Measurements from ENCODE around the gene DCDC2B. TPM values are rescaled to one million over a fixed set of nuclear protein-coding genes. Genes with fewer than 3 reads are reported as not detected.

Gene DCDC2B
- total and polyA plus RNA-seq, 2 of the 13 experiments (the other 11 are each of a cell fraction or from before 2014, with no cell fraction given) = not detected

- DNase-seq (ENCODE audit: low spot score) (no peak), FAIRE-seq (no peak), ATAC-seq (no peak)
- H3K27ac ChIP-seq (ENCODE audit: extremely low read length, insufficient read depth, low read length) = peak overlapping the region; percentile 24
- intact Hi-C loops (cut with micrococcal nuclease; ENCODE audit: unreplicated experiment) (no loop called here), in situ Hi-C loops (cut with HindIII; ENCODE audit: extremely low pct_ligation_motif_present, low pct_unique_long_range_greater_than_20kb) (no loop called here)
- H4K20me1 ChIP-seq (ENCODE audit: insufficient read depth, low read length) = no peaks in the 10 kb centered on the region; the same call in 1 of the 2 replicates
- CTCF ChIA-PET (ENCODE audit: low intra/inter-chr PET ratio, low total read pairs) = no interaction called here
- peak overlapping the region; percentile 91 for H3K4me2 ChIP-seq (ENCODE audit: low read depth, low read length)
- POLR2A ChIA-PET = interaction anchor here (0.9 to 1.4 kb wide), 2 partner anchors 27 to 99 kb away, joined by 4 to 7 read pairs; no protein-coding TSS in a partner anchor
- H3K9ac ChIP-seq (ENCODE audit: insufficient read depth, low read depth, low read length) = peak overlapping the region; percentile 91; the same call in 1 of the 2 replicates
- TF ChIP-seq CTCF (CRISPR knock-in tag; IDR thresholded peaks at IDR 0.05) = peak; percentile 45; the same call in 1 of the 2 replicates
- peak; percentile 34 for TF ChIP-seq STAG1 (CRISPR knock-in tag; IDR thresholded peaks at IDR 0.05)
- no peak for TF ChIP-seq ZNF468 (CRISPR knock-in tag; IDR thresholded peaks at IDR 0.05)
- TF ChIP-seq ADNP (CRISPR knock-in tag; IDR thresholded peaks at IDR 0.05) = no peak
- no peak for TF ChIP-seq ELF4 (CRISPR knock-in tag; IDR thresholded peaks at IDR 0.05; ENCODE audit: borderline replicate concordance)
- peaks cover 29% of the 10 kb centered on the region for H3K4me1 ChIP-seq (ENCODE audit: insufficient read depth, low read length)
- BruUV-seq (replicated peaks) = no TSS peak
- peaks cover 18 to 33% of the 10 kb centered on the region in 2 experiments for H3K36me3 ChIP-seq (replicated peaks in 1 of 2; ENCODE audit: control insufficient read depth in 1 of 2, insufficient read depth in 2 of 2, low read length in 2 of 2)
- no peaks in the 10 kb centered on the region; a peak in 2 of 5 replicates for H3K27me3 ChIP-seq (ENCODE audit: control insufficient read depth in 1 of 2, insufficient read depth in 2 of 2, low read length in 2 of 2)
- H3K9me3 ChIP-seq (ENCODE audit: low read length) = no peaks in the 10 kb centered on the region
- H2AFZ ChIP-seq (ENCODE audit: low read length) = no peak overlapping the region
- H3K79me2 ChIP-seq (ENCODE audit: insufficient read depth, low read length) = peaks cover 29% of the 10 kb centered on the region
- 0 out of 6 replicates have a peak overlapping the region, but pooled peaks of 1 of the 3 experiments have one; percentile 89 for H3K4me3 ChIP-seq (replicated peaks in 1 of 3; ENCODE audit: insufficient read depth in 1 of 3, low read depth in 2 of 3, low read length in 3 of 3)
- 85% methylated on average over 3 of the region's 3 CpGs for WGBS (ENCODE audit: low lambda C conversion rate)
These were observed 14.8 kb downstream of the DCDC2B start for GRCh38 chr1:32223683-32224082.

- no peak overlapping the region for H3K27ac ChIP-seq (ENCODE audit: extremely low read length, insufficient read depth, low read length)
- ATAC-seq (no peak), FAIRE-seq (no peak), DNase-seq (ENCODE audit: low spot score) (no peak)
- H3K27me3 ChIP-seq (ENCODE audit: control insufficient read depth in 1 of 2, insufficient read depth in 2 of 2, low read length in 2 of 2) = no peaks in the 10 kb centered on the region; a peak in 2 of 5 replicates
- H4K20me1 ChIP-seq (ENCODE audit: insufficient read depth, low read length) = no peaks in the 10 kb centered on the region; the same call in 1 of the 2 replicates
- intact Hi-C loops (cut with micrococcal nuclease; ENCODE audit: unreplicated experiment) (no loop called here), in situ Hi-C loops (cut with HindIII; ENCODE audit: extremely low pct_ligation_motif_present, low pct_unique_long_range_greater_than_20kb) (no loop called here)
- no peak overlapping the region for H3K9ac ChIP-seq (ENCODE audit: insufficient read depth, low read depth, low read length)
- no peak overlapping the region for H2AFZ ChIP-seq (ENCODE audit: low read length)
- H3K9me3 ChIP-seq (ENCODE audit: low read length) = no peaks in the 10 kb centered on the region
- H3K4me2 ChIP-seq (ENCODE audit: low read depth, low read length) = peak overlapping the region; percentile 91
- 81% methylated on average over 4 of the region's 4 CpGs for whole genome bisulfite sequencing (ENCODE audit: low lambda C conversion rate)
- H3K79me2 ChIP-seq (ENCODE audit: insufficient read depth, low read length) = peaks cover 27% of the 10 kb centered on the region
- no TSS peak for BruUV-seq (replicated peaks)
- POLR2A ChIA-PET = interaction anchor here (0.6 kb wide), 1 partner anchor 67 kb away, joined by 3 read pairs; the partner anchor contains the start of gene HDAC1
- H3K36me3 ChIP-seq (replicated peaks in 1 of 2; ENCODE audit: control insufficient read depth in 1 of 2, insufficient read depth in 2 of 2, low read length in 2 of 2) = peaks cover 22 to 37% of the 10 kb centered on the region in 2 experiments
- no peak overlapping the region for H3K4me3 ChIP-seq (replicated peaks in 1 of 3; ENCODE audit: insufficient read depth in 1 of 3, low read depth in 2 of 3, low read length in 3 of 3)
- CTCF ChIA-PET (ENCODE audit: low intra/inter-chr PET ratio, low total read pairs) = no interaction called here
- peaks cover 29% of the 10 kb centered on the region for H3K4me1 ChIP-seq (ENCODE audit: insufficient read depth, low read length)
- TF ChIP-seq ZNF30 (CRISPR knock-in tag; IDR thresholded peaks at IDR 0.05) (no peak), MXD4 (CRISPR knock-in tag; IDR thresholded peaks at IDR 0.05) (no peak), ESRRA (CRISPR knock-in tag; IDR thresholded peaks at IDR 0.05; ENCODE audit: low read depth) (no peak), ZNF382 (CRISPR knock-in tag; IDR thresholded peaks at IDR 0.05; ENCODE audit: borderline replicate concordance) (no peak), HOXA7 (CRISPR knock-in tag; IDR thresholded peaks at IDR 0.05) (no peak), FOXO4 (CRISPR knock-in tag; conservative IDR thresholded peaks at IDR 0.05) (no peak), ZFP36L2 (CRISPR knock-in tag; IDR thresholded peaks at IDR 0.05) (no peak), ZNF275 (CRISPR knock-in tag; IDR thresholded peaks at IDR 0.05; ENCODE audit: borderline replicate concordance) (no peak), ZNF619 (CRISPR knock-in tag; IDR thresholded peaks at IDR 0.05) (no peak), PCBP2 (optimal IDR thresholded peaks at IDR 0.05; ENCODE audit: low read depth, low read length, poor library complexity, severe bottlenecking) (no peak)
These were observed 15.4 kb downstream of the DCDC2B start for GRCh38 chr1:32224285-32224684.
